Stimulated activated CD4-positive, alpha-beta T cell treated with anti-CD3 and anti-CD28 coated beads, TNF-alpha, amount 100 ng/mL, for 1 hour (primary cell): ENCODE data around the gene HAUS3.

ENCODE experiments used
- DNase-seq, 3 donors: peaks; one replicate each; pipeline ENCODE4 v3.0.0-alpha.2; 2020; ENCODE audit warnings: low read depth in 3 of 3, low spot score in 1 of 3

HAUS3 gene

GRCh38 chr4:2241410-2242353, at the start of gene HAUS3, which contains the start of gene POLN:
HAUS3 (minus strand) TSS chr4:2242121; CDS start chr4:2240946, 1,175 bp downstream.
POLN (minus strand) TSS chr4:2242121; CDS start chr4:2229231, 12,890 bp downstream.
- DNase-seq = peak; percentile 98 to 99 (median 99)

- peak in 2 of 3 donors; percentile 38 to 59 for DNase-seq
Measured at GRCh38 chr4:2290974-2291704, 49.2 kb upstream of the HAUS3 start.

- DNase-seq = no peak
Measured at GRCh38 chr4:2290488-2290887, 48.6 kb upstream of the HAUS3 start.

- DNase-seq = no peak
Measured at GRCh38 chr4:2289955-2290333, 48.0 kb upstream of the HAUS3 start.

GRCh38 chr4:2289311-2289954, 47.5 kb upstream of the HAUS3 start:
- DNase-seq = no peak

- DNase-seq = no peak
Measured at GRCh38 chr4:2288051-2288541, 46.2 kb upstream of the HAUS3 start.

GRCh38 chr4:2287594-2287915, 45.6 kb upstream of the HAUS3 start:
- DNase-seq = no peak

- DNase-seq = no peak
Measured at GRCh38 chr4:2286904-2287593, 45.1 kb upstream of the HAUS3 start.

- DNase-seq = no peak
Measured at GRCh38 chr4:2285613-2286381, 43.9 kb upstream of the HAUS3 start.

- DNase-seq = no peak
Measured at GRCh38 chr4:2284934-2285612, 43.2 kb upstream of the HAUS3 start.

- DNase-seq = no peak
Measured at GRCh38 chr4:2284161-2284933, 42.4 kb upstream of the HAUS3 start.

GRCh38 chr4:2283199-2283711, 41.3 kb upstream of the HAUS3 start:
- DNase-seq = no peak

GRCh38 chr4:2281575-2282343, 39.8 kb upstream of the HAUS3 start:
- DNase-seq = peak in 2 of 3 donors; percentile 67 to 79

- DNase-seq = no peak
Measured at GRCh38 chr4:2280531-2281300, 38.8 kb upstream of the HAUS3 start.

GRCh38 chr4:2277956-2278355, 36.0 kb upstream of the HAUS3 start:
- DNase-seq = no peak

- DNase-seq = no peak
Measured at GRCh38 chr4:2276581-2277325, 34.8 kb upstream of the HAUS3 start.
